Uterus (tissue), 2 donors: ENCODE data around the gene PTH1R.

Experiments
- CTCF ChIP-seq, 4 experiments: fragments of 200-600 bp in 2 of 4; fragments of 450-650 bp in 2 of 4; sonication (generic) in 2 of 4; IDR thresholded peaks; one replicate each; pipeline ENCODE4 v1.5.1; 2016 to 2019; ENCODE audit warnings: antibody characterized with exemption in 4 of 4, mild to moderate bottlenecking in 2 of 4, moderate library complexity in 1 of 4
- POLR2A ChIP-seq, 2 donors: fragments of 450-650 bp; IDR thresholded peaks; one replicate each; pipeline ENCODE4 v1.6.1; 2016; ENCODE audit warnings: antibody characterized with exemption in 2 of 2, mild to moderate bottlenecking in 1 of 2, moderate library complexity in 1 of 2

GRCh38 chr3:46853441-46854415, 23.8 kb upstream of the PTH1R start:
- no peak for TF ChIP-seq CTCF (IDR thresholded peaks at IDR 0.05)
- TF ChIP-seq POLR2A (IDR thresholded peaks at IDR 0.05): no peak
